HepG2 (cell line): ENCODE data around the gene MYH10. TPM values are rescaled to one million over a fixed set of nuclear protein-coding genes. Genes with fewer than 3 reads are reported as not detected.

ENCODE experiments used
- ATAC-seq: fragments of 200-7000 bp; cut with Tn5 transposase; 3 replicates; pipeline ENCODE4 v1.9.1; 2020; ENCODE audit warnings: mild to moderate bottlenecking, moderate library complexity
- BruUV-seq: library from RNA; stranded (reverse); fragments of 400-500 nt; replicated peaks from 2 replicates; lab custom pipeline; 2021; lab: Mats Ljungman, UMichigan
- CTCF ChIA-PET: fragments of 300-600 bp; formaldehyde crosslinking; extraction: SDS; loops from one replicate; lab custom pipeline; 2021; ENCODE audit warnings: low total read pairs, inconsistent platforms, low intra/inter-chr PET ratio; lab: Yijun Ruan, JAX
- POLR2A ChIA-PET: fragments of 350-600 bp; sonication (Branson Sonifier 250); formaldehyde crosslinking; loops from one replicate; lab custom pipeline; 2020; ENCODE audit warnings: antibody characterized with exemption, inconsistent platforms; lab: Yijun Ruan, JAX
- DNase-seq: peaks from one replicate; pipeline ENCODE4 v3.0.0-alpha.2; 2015; ENCODE audit warnings: low spot score
- FAIRE-seq: peaks from 3 replicates; lab custom pipeline; 2011; peaks lifted over from hg19 to GRCh38; lab: Jason Lieb, UNC
- H2AFZ ChIP-seq: one replicate; pipeline ENCODE4 v1.6.1; 2011; ENCODE audit warnings: low read length, inconsistent platforms
- H3K27ac ChIP-seq: fragments of 300-600 bp; 3 replicates; pipeline ENCODE4 v1.8.0; 2011; ENCODE audit warnings: mixed run types, mild to moderate bottlenecking, mixed read lengths, low read length, inconsistent platforms; ENCODE audit not compliant: insufficient read depth; ENCODE audit errors: extremely low read length
- H3K27me3 ChIP-seq, 2 experiments: fragments of 200-600 bp in 1 of 2; 2 replicates in 1 of 2; 3 replicates in 1 of 2; pipeline versions ENCODE4 v1.6.0 to v1.8.0; 2011; ENCODE audit warnings: low read length in 2 of 2, mild to moderate bottlenecking in 2 of 2, moderate library complexity in 2 of 2, inconsistent platforms in 1 of 2; ENCODE audit not compliant: insufficient read depth in 2 of 2, control insufficient read depth in 1 of 2
- H3K36me3 ChIP-seq, 2 experiments: fragments of 200-600 bp in 1 of 2; replicated peaks in 1 of 2; 2 replicates in 1 of 2; 3 replicates in 1 of 2; pipeline versions ENCODE4 v1.5.1 to v1.8.0; 2011; ENCODE audit warnings: low read length in 2 of 2, inconsistent platforms in 1 of 2; ENCODE audit not compliant: insufficient read depth in 2 of 2, control insufficient read depth in 1 of 2
- H3K4me1 ChIP-seq: 2 replicates; pipeline ENCODE4 v1.5.1; 2012; ENCODE audit warnings: low read length, inconsistent platforms; ENCODE audit not compliant: insufficient read depth
- H3K4me2 ChIP-seq: 2 replicates; pipeline ENCODE4 v1.6.0; 2011; ENCODE audit warnings: low read depth, low read length, inconsistent platforms
- H3K4me3 ChIP-seq, 3 experiments: fragments of 200-600 bp in 1 of 3; sonication (generic), shearing (Covaris generic) in 1 of 3; replicated peaks in 1 of 3; 2 replicates each; pipeline ENCODE4 v1.5.1; 2011 to 2016; ENCODE audit warnings: low read length in 3 of 3, inconsistent platforms in 2 of 3, low read depth in 2 of 3, mild to moderate bottlenecking in 2 of 3, control low read depth in 1 of 3, mixed read lengths in 1 of 3; ENCODE audit not compliant: insufficient read depth in 1 of 3
- H3K79me2 ChIP-seq: one replicate; pipeline ENCODE4 v1.6.1; 2011; ENCODE audit warnings: low read length, inconsistent platforms; ENCODE audit not compliant: insufficient read depth
- H3K9ac ChIP-seq: 2 replicates; pipeline ENCODE4 v1.6.0; 2011; ENCODE audit warnings: mild to moderate bottlenecking, low read depth, low read length, inconsistent platforms; ENCODE audit not compliant: insufficient read depth
- H3K9me3 ChIP-seq: 2 replicates; pipeline ENCODE4 v1.5.1; 2012; ENCODE audit warnings: mild to moderate bottlenecking, low read length
- H4K20me1 ChIP-seq: 2 replicates; pipeline ENCODE4 v1.6.0; 2011; ENCODE audit warnings: inconsistent platforms, mild to moderate bottlenecking, low read length, moderate library complexity; ENCODE audit not compliant: insufficient read depth
- ASH2L ChIP-seq: fragments of 300-600, 200-600 bp; sonication (generic); IDR thresholded peaks from 2 replicates; pipeline ENCODE4 v1.7.0; 2017; ENCODE audit warnings: low read depth, mild to moderate bottlenecking, moderate library complexity, mixed read lengths, low read length; ENCODE audit not compliant: insufficient read length
- GPN1 ChIP-seq: sonication (generic); formaldehyde crosslinking; IDR thresholded peaks from 2 replicates; pipeline ENCODE4 v1.5.1; 2020; ENCODE audit warnings: missing genetic modification reagents, borderline replicate concordance
- HMG20A ChIP-seq: IDR thresholded peaks from 2 replicates; pipeline ENCODE4 v1.6.1; 2016; ENCODE audit warnings: borderline replicate concordance
- SALL2 ChIP-seq: sonication (generic); formaldehyde crosslinking; IDR thresholded peaks from 2 replicates; pipeline ENCODE4 v1.8.1; 2023; ENCODE audit warnings: mild to moderate bottlenecking, missing genetic modification reagents, inconsistent platforms
- ZNF224 ChIP-seq: sonication (generic); formaldehyde crosslinking; IDR thresholded peaks from 2 replicates; pipeline ENCODE4 v1.5.0; 2020; ENCODE audit warnings: mild to moderate bottlenecking, missing genetic modification reagents
- ZSCAN9 ChIP-seq: IDR thresholded peaks from 2 replicates; pipeline ENCODE4 v1.6.1; 2016; ENCODE audit warnings: borderline replicate concordance
- WGBS: methylation state at CpG from one replicate; pipeline ENCODE4 v1.1.6; 2017; ENCODE audit warnings: low lambda C conversion rate; 5-methylcytosine and 5-hydroxymethylcytosine counted together
- in situ Hi-C: cut with HindIII; loops from 2 replicates; pipeline ENCODE4 v1.10.0; 2017; ENCODE audit warnings: low pct_unique_long_range_greater_than_20kb; ENCODE audit not compliant: extremely low pct_ligation_motif_present
- intact Hi-C: fragments of 100-400 bp; cut with micrococcal nuclease; formaldehyde crosslinking; loops from one replicate; pipeline ENCODE4 v1.10.0; 2022; ENCODE audit not compliant: unreplicated experiment
- polyA plus RNA-seq, 8 experiments: library from polyadenylated mRNA; depleted of rRNA in 3 of 8; stranded (reverse) in 7 of 8; unstranded in 1 of 8; fragments of >200 nt; fragmentation: Illumina TruSeq in 4 of 8; extraction: Trizol in 4 of 8; gene quantifications; 2 replicates each; pipeline versions ENCODE4 v1.2.1 to v1.2.3, GENCODE V29; 2011 to 2016; ENCODE audit warnings: low read depth in 4 of 8, missing spikeins in 1 of 8, mixed read lengths in 1 of 8; ENCODE audit not compliant: insufficient read depth in 1 of 8
- total RNA-seq, 5 experiments: library from RNA; depleted of rRNA; stranded (reverse); fragments of >200 nt; fragmentation: Illumina TruSeq; extraction: Trizol; gene quantifications; 2 replicates each; pipeline ENCODE4 v1.2.3, GENCODE V29; 2016; ENCODE audit warnings: low read depth in 1 of 5
- TF ChIP-seq, protein P1 (sequence below): sonication (generic); formaldehyde crosslinking; IDR thresholded peaks from 2 replicates; pipeline ENCODE4 v1.4.0; 2020; ENCODE audit warnings: mild to moderate bottlenecking, missing genetic modification reagents
- TF ChIP-seq, protein P2 (sequence below), 2 experiments: sonication (generic) in 1 of 2; formaldehyde crosslinking in 1 of 2; IDR thresholded peaks; 2 replicates each; pipeline versions ENCODE4 v1.4.0 to v1.6.1; 2016 to 2020; ENCODE audit warnings: borderline replicate concordance in 1 of 2, low read depth in 1 of 2, mild to moderate bottlenecking in 1 of 2, missing genetic modification reagents in 1 of 2
- TF ChIP-seq, protein P3 (sequence below): sonication (generic); formaldehyde crosslinking; IDR thresholded peaks from 2 replicates; pipeline ENCODE4 v1.5.1; 2020; ENCODE audit warnings: mild to moderate bottlenecking, moderate library complexity, missing genetic modification reagents

MYH10 gene
- total and polyA plus RNA-seq, 2 of the 13 experiments (the other 11 are each of a cell fraction or from before 2014, with no cell fraction given), result 43.4 to 68.6 TPM

DNA sequence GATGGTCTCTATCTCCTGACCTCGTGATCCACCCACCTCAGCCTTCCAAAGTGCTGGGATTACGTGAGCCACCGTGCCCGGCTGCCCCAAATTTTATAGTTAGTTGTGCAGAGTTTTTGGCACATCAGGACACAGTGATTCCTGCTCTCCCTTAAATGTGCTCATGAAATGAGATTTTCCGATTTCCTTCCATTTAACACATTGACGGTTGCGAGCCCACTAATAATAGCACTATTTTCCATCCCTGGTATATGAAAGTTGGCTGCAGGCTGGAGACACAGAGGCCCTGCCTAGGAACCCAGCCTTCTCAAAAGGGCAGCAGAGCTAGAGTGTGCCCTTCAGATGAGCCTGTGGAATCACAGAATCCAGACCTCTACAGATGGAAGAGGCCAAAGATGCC is 17.4 kb upstream of the MYH10 start (continued):
- TF ChIP-seq, protein P1, sequence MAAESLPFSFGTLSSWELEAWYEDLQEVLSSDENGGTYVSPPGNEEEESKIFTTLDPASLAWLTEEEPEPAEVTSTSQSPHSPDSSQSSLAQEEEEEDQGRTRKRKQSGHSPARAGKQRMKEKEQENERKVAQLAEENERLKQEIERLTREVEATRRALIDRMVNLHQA (CRISPR knock-in tag), result no peak
- no peak for TF ChIP-seq GPN1 (CRISPR knock-in tag)
- no peak for TF ChIP-seq SALL2 (CRISPR knock-in tag)
- no peak for TF ChIP-seq ZNF224 (CRISPR knock-in tag)
- TF ChIP-seq HMG20A (CRISPR knock-in tag), result no peak

DNA sequence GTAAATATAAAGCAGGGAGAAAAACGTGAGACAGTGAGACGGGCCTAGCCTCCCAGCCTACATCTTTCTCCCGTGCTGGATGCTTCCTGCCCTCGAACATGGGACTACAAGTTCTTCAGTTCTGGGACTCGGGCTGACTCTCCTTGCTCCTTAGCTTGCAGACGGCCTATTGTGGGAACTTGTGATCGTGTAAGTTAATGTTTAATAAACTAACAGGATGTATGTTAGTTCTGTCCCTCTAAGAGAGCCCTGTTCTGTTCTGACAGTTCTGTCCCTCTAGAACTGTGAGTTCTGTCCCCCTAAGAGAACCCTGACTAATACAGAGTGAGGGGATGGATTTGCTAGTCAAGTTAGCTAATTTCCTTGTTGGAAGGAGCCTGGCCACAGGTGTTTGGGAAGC is 16.7 kb upstream of the MYH10 start:
- Histone ChIP-seq H3K9me3 (no peaks in the 10 kb centered on the region), H3K9ac (peak overlapping the region; percentile 44; the same call in 1 of the 2 replicates), H3K4me3 (peak overlapping the region in 1 of 3 experiments; percentile 30; a peak in 1 of 6 replicates), H3K4me1 (peaks cover 78% of the 10 kb centered on the region), H3K79me2 (no peaks in the 10 kb centered on the region)
- BruUV-seq, result no TSS peak
- ChIA-PET POLR2A (no interaction called here), CTCF (no interaction called here)
- FAIRE-seq (peak; percentile 54), DNase-seq (no peak)
- TF ChIP-seq, protein P2, sequence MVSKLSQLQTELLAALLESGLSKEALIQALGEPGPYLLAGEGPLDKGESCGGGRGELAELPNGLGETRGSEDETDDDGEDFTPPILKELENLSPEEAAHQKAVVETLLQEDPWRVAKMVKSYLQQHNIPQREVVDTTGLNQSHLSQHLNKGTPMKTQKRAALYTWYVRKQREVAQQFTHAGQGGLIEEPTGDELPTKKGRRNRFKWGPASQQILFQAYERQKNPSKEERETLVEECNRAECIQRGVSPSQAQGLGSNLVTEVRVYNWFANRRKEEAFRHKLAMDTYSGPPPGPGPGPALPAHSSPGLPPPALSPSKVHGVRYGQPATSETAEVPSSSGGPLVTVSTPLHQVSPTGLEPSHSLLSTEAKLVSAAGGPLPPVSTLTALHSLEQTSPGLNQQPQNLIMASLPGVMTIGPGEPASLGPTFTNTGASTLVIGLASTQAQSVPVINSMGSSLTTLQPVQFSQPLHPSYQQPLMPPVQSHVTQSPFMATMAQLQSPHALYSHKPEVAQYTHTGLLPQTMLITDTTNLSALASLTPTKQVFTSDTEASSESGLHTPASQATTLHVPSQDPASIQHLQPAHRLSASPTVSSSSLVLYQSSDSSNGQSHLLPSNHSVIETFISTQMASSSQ (IDR thresholded peaks at IDR 0.05; ENCODE audit: low read depth), result no peak
- TF ChIP-seq, protein P2 (CRISPR knock-in tag; IDR thresholded peaks at IDR 0.05; ENCODE audit: borderline replicate concordance), result peak; percentile 26; the same call in 1 of the 2 replicates
- TF ChIP-seq, protein P3, sequence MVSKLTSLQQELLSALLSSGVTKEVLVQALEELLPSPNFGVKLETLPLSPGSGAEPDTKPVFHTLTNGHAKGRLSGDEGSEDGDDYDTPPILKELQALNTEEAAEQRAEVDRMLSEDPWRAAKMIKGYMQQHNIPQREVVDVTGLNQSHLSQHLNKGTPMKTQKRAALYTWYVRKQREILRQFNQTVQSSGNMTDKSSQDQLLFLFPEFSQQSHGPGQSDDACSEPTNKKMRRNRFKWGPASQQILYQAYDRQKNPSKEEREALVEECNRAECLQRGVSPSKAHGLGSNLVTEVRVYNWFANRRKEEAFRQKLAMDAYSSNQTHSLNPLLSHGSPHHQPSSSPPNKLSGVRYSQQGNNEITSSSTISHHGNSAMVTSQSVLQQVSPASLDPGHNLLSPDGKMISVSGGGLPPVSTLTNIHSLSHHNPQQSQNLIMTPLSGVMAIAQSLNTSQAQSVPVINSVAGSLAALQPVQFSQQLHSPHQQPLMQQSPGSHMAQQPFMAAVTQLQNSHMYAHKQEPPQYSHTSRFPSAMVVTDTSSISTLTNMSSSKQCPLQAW (CRISPR knock-in tag), result peak; percentile 42; the same call in 1 of the 2 replicates
- peak; percentile 18 for TF ChIP-seq ASH2L
- TF ChIP-seq ZSCAN9 (CRISPR knock-in tag), result no peak
- TF ChIP-seq, all 625 proteins: peak for 3
- peak; percentile 66 for ATAC-seq
- no peak overlapping the region for H3K27ac ChIP-seq
- no peaks in the 10 kb centered on the region for H3K36me3 ChIP-seq
- H3K27me3 ChIP-seq, result no peaks in the 10 kb centered on the region
- H2AFZ ChIP-seq, result peak overlapping the region; percentile 61
- H4K20me1 ChIP-seq, result no peaks in the 10 kb centered on the region
- peak overlapping the region; percentile 71 for H3K4me2 ChIP-seq
- WGBS, result 0% methylated on average over 3 of the region's 7 CpGs
- in situ Hi-C loops, result no loop called here
- intact Hi-C loops, result loop anchor here (10.0 kb wide), 1 partner anchor 72 kb away; no protein-coding TSS in a partner anchor
